ENCODE results near the gene PRKAG2.

Gene PRKAG2

DNA sequence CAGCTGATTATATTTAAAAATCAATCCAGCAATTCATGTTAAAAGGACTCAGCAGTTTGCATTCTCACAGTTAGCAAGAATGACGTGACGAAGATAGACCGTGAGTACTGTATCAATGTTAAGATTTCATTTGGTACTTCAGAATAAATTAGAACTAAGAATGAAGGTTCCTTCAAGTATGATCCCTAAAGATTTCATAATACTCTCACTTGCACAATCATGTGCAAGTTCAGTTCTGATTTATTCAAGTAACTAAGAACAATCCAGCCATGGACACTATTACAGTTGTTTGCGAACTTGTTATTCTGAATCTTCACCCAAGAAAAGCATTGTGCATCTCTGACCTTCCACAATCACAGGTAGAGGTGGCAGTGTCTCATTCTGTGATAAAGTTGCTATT, 365.0 kb downstream of the PRKAG2 start:
- Histone ChIP-seq H3K4me1 (ENCODE audit: control insufficient read depth in 1 of 2, insufficient read depth in 2 of 2, low read length in 2 of 2) (peaks cover 5 to 26% of the 10 kb centered on the region in 2 donors), H3K36me3 (ENCODE audit: control insufficient read depth in 1 of 2, insufficient read depth in 2 of 2, low read length in 2 of 2) (no peaks in the 10 kb centered on the region), H3K27ac (ENCODE audit: low read depth, low read length) (no peak overlapping the region), H3K9me3 (ENCODE audit: control insufficient read depth in 1 of 2, low read length in 2 of 2) (no peaks in the 10 kb centered on the region), H3K27me3 (ENCODE audit: control insufficient read depth in 1 of 2, insufficient read depth in 2 of 2, low read length in 2 of 2) (no peaks in the 10 kb centered on the region), H3K9ac (ENCODE audit: low read depth in 1 of 2, low read length in 2 of 2) (no peak overlapping the region), H3K4me3 (ENCODE audit: low read depth in 1 of 2, low read length in 2 of 2) (no peak overlapping the region)

DNA sequence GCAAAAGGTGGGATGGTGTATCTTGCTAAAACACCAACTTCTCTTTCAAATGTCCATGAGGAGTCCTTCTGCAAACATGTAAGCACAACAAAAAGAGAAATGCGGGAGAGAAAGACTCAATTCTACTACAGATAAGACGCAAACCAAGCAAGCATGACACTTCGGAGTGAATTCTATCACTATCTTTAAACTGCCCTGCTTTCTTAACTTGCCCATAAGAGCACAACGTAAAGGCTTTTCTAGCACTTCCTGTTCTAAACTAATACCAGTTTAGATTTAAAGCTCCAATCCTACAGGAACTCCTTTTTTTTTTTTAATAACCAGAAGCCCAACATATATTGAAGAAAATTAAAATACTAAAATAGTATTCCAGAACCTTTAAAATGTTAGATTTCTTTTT, 365.6 kb downstream of the PRKAG2 start:
- no peak overlapping the region for H3K4me3 ChIP-seq (ENCODE audit: low read depth in 1 of 2, low read length in 2 of 2)
- no peaks in the 10 kb centered on the region for H3K36me3 ChIP-seq (ENCODE audit: control insufficient read depth in 1 of 2, insufficient read depth in 2 of 2, low read length in 2 of 2)
- H3K9ac ChIP-seq (ENCODE audit: low read depth in 1 of 2, low read length in 2 of 2): no peak overlapping the region
- H3K27me3 ChIP-seq (ENCODE audit: control insufficient read depth in 1 of 2, insufficient read depth in 2 of 2, low read length in 2 of 2): no peaks in the 10 kb centered on the region
- H3K9me3 ChIP-seq (ENCODE audit: control insufficient read depth in 1 of 2, low read length in 2 of 2): no peaks in the 10 kb centered on the region
- H3K4me1 ChIP-seq (ENCODE audit: control insufficient read depth in 1 of 2, insufficient read depth in 2 of 2, low read length in 2 of 2): peaks cover 5 to 21% of the 10 kb centered on the region in 2 donors
- no peak overlapping the region for H3K27ac ChIP-seq (ENCODE audit: low read depth, low read length)

GRCh38 chr7:151509670-151510333, 367.1 kb downstream of the PRKAG2 start:
- Histone ChIP-seq H3K4me3 (ENCODE audit: low read depth in 1 of 2, low read length in 2 of 2) (no peak overlapping the region), H3K4me1 (ENCODE audit: control insufficient read depth in 1 of 2, insufficient read depth in 2 of 2, low read length in 2 of 2) (peaks cover 5 to 18% of the 10 kb centered on the region in 2 donors), H3K9ac (ENCODE audit: low read depth in 1 of 2, low read length in 2 of 2) (no peak overlapping the region), H3K27ac (ENCODE audit: low read depth, low read length) (no peak overlapping the region), H3K36me3 (ENCODE audit: control insufficient read depth in 1 of 2, insufficient read depth in 2 of 2, low read length in 2 of 2) (no peaks in the 10 kb centered on the region), H3K9me3 (ENCODE audit: control insufficient read depth in 1 of 2, low read length in 2 of 2) (no peaks in the 10 kb centered on the region), H3K27me3 (ENCODE audit: control insufficient read depth in 1 of 2, insufficient read depth in 2 of 2, low read length in 2 of 2) (no peaks in the 10 kb centered on the region)

- H3K27ac ChIP-seq (ENCODE audit: low read depth, low read length): no peak overlapping the region
- H3K36me3 ChIP-seq (ENCODE audit: control insufficient read depth in 1 of 2, insufficient read depth in 2 of 2, low read length in 2 of 2): no peaks in the 10 kb centered on the region
- H3K27me3 ChIP-seq (ENCODE audit: control insufficient read depth in 1 of 2, insufficient read depth in 2 of 2, low read length in 2 of 2): no peaks in the 10 kb centered on the region
- no peaks in the 10 kb centered on the region for H3K9me3 ChIP-seq (ENCODE audit: control insufficient read depth in 1 of 2, low read length in 2 of 2)
- H3K4me1 ChIP-seq (ENCODE audit: control insufficient read depth in 1 of 2, insufficient read depth in 2 of 2, low read length in 2 of 2): peaks cover 5 to 18% of the 10 kb centered on the region in 2 donors
- H3K9ac ChIP-seq (ENCODE audit: low read depth in 1 of 2, low read length in 2 of 2): no peak overlapping the region
- no peak overlapping the region for H3K4me3 ChIP-seq (ENCODE audit: low read depth in 1 of 2, low read length in 2 of 2)
Observed at GRCh38 chr7:151508991-151509390, 367.9 kb downstream of the PRKAG2 start.

DNA sequence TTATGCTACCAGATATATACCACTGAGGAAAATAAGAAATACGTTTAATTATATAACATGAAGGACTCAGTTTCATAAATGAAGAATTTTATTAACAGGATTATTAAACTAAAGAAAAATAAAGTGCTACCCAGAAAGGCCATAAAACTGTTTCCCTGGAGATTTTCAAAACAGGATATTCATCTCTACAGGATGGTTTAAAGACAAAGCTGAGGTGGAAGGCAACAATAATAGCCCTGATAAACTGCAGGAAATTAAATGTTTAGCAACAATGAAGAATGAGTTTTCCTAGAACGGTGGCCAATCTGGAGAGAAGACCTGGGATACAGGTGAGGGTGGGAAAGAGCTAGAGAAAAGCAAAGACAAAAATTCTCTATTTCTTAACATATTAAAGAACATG, 369.1 kb downstream of the PRKAG2 start:
- no peak overlapping the region for H3K4me3 ChIP-seq (ENCODE audit: low read depth in 1 of 2, low read length in 2 of 2)
- peaks cover 5 to 18% of the 10 kb centered on the region in 2 donors for H3K4me1 ChIP-seq (ENCODE audit: control insufficient read depth in 1 of 2, insufficient read depth in 2 of 2, low read length in 2 of 2)
- no peaks in the 10 kb centered on the region for H3K27me3 ChIP-seq (ENCODE audit: control insufficient read depth in 1 of 2, insufficient read depth in 2 of 2, low read length in 2 of 2)
- H3K27ac ChIP-seq (ENCODE audit: low read depth, low read length): no peak overlapping the region
- no peaks in the 10 kb centered on the region for H3K9me3 ChIP-seq (ENCODE audit: control insufficient read depth in 1 of 2, low read length in 2 of 2)
- no peak overlapping the region for H3K9ac ChIP-seq (ENCODE audit: low read depth in 1 of 2, low read length in 2 of 2)
- no peaks in the 10 kb centered on the region for H3K36me3 ChIP-seq (ENCODE audit: control insufficient read depth in 1 of 2, insufficient read depth in 2 of 2, low read length in 2 of 2)

GRCh38 chr7:151506901-151507382, 370.0 kb downstream of the PRKAG2 start:
- H3K9me3 ChIP-seq (ENCODE audit: control insufficient read depth in 1 of 2, low read length in 2 of 2): no peaks in the 10 kb centered on the region
- H3K9ac ChIP-seq (ENCODE audit: low read depth in 1 of 2, low read length in 2 of 2): no peak overlapping the region
- H3K36me3 ChIP-seq (ENCODE audit: control insufficient read depth in 1 of 2, insufficient read depth in 2 of 2, low read length in 2 of 2): no peaks in the 10 kb centered on the region
- H3K4me3 ChIP-seq (ENCODE audit: low read depth in 1 of 2, low read length in 2 of 2): no peak overlapping the region
- H3K27me3 ChIP-seq (ENCODE audit: control insufficient read depth in 1 of 2, insufficient read depth in 2 of 2, low read length in 2 of 2): no peaks in the 10 kb centered on the region
- H3K4me1 ChIP-seq (ENCODE audit: control insufficient read depth in 1 of 2, insufficient read depth in 2 of 2, low read length in 2 of 2): peaks cover 5 to 11% of the 10 kb centered on the region in 2 donors
- H3K27ac ChIP-seq (ENCODE audit: low read depth, low read length): no peak overlapping the region

Measured in duodenal mucosa (tissue), 2 donors.